Right ventricle myocardium inferior (tissue), 1 donor: ENCODE data around the gene SEPTIN11. TPM values are rescaled to one million over a fixed set of nuclear protein-coding genes. Genes with fewer than 3 reads are reported as not detected.
"Not testable (repeated sequence)": the region's sequence is repeated elsewhere in the genome, so short reads cannot be mapped to it uniquely, and the experiment has no call there.

Experiments
- ATAC-seq: fragments of 200-7000 bp; cut with Tn5 transposase; one replicate; pipeline ENCODE4 v1.9.1; 2020; ENCODE audit warnings: mild to moderate bottlenecking, moderate library complexity
- DNase-seq: peaks from one replicate; pipeline ENCODE4 v3.0.0; 2021; ENCODE audit errors: missing footprints
- intact Hi-C: fragments of 100-400 bp; cut with DNase I; formaldehyde crosslinking; loops from one replicate; pipeline ENCODE4 v1.11.0; 2022
- total RNA-seq: library from RNA; stranded (reverse); fragmentation: NEBNext Ultra II Directional; extraction: Animal tissue kit (Norgen Biotek cat#: 25700); gene quantifications from one replicate; pipeline ENCODE4 v1.2.1, GENCODE V29; 2021
- donor health status: DM: no; HTN: yes; CAD: no; lungs with severe emphysema.

SEPTIN11 gene
- total RNA-seq, 1 donor from 2014 or later = 32.9 TPM

DNA sequence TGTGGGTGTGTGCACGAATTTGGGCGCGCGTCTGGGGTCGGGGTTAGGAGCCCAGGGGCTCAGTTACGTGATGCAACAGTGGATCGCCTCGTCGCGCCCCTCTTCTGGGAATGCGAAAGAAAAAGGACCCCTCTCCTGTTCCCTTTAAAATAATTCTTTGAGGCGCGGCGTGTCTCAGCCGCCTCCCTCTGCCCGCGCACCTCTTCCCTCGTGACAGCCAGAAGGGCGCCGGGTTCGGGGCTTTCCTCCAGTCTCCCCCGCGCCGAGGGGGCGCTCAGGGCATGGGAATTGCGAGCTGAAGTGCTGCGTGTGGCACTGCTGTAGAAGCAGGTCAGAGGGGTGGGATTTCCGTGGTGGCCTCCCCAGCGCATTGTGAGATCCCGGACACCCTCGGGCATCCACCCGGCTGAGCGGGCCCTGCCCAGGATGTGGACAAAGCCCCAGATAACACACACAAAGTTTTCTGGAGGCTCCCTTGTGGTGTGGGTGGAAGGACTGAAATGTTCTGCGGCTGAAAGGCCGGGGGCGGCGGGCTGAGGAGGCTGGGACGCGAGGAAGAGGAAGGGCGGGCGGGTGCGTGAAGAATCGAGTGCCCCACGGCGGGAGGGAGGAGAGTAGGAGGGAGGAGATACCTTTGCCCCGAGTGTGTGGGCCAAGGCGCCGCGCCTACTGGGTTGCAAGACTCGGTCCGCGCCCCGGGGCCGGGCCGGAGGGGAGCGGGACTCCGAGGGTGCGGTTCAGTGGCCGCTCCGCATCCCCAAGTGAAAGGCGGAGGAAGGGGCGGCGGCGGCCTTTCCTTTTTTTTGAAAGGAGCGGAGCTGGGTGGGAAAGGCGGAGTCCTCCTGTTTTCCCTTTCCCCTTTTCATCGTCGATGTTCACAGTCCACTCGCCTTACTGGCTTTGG is 752 bp downstream of the SEPTIN11 start:
- intact Hi-C loops = loop anchor here (5.0 kb wide), 1 partner anchor 37 kb away; no protein-coding TSS in a partner anchor
- peak; percentile 77 for DNase-seq

DNA sequence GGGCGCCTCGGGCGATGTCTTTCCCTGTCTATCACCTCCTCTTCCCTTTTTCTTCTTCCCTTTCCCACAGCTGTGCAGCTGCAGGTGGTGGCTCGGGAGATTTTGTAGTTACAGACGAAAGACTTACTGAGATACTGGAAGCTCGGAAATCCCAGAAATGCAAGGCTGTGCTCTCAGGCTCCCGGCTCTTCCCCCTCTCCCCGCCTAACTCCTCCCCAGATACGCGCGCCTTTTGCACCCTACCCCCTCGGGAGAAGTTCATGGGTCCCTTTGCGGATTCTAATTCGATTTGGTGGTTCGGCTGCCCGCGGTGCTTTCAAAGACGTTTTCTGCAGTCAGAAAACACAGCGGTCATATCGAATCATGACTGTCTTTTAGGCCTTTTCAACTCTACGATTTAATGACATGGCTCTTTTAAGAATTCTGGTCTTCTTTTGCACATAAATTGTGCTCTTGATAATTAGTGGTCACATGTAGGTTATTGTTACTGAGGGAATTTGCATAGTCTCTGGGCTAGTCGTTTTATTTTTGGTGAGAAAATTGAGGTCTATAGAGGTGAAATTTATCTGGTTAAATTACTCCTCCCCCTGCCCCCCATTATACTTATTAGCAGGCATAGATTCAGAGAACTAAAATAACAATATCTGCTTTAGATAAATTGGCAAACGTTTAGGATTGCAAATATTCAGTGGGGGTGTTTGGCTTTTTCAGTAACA is 1.6 kb downstream of the SEPTIN11 start:
- ATAC-seq (no peak), DNase-seq (peak; percentile 57)
- intact Hi-C loops = loop anchor here (5.0 kb wide), 1 partner anchor 36 kb away; no protein-coding TSS in a partner anchor

More for the DNA sequence above, 752 bp downstream of the SEPTIN11 start:
- ATAC-seq = peak; percentile 17

DNA sequence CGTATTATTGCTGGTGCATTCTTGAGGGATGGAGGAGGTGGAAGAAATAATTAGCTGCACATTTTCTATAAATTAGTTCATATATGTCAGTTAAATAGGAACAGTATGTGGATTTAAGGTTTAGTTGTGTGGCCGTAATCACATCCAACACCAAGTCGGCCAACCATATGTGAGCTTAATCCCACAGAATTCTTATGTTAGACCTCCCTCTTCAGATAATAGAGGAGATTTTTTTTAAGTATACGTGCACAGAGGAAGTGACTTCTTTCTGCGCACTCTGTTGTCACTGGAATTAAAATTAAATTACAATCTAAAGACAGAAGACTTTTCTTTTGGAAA is 2.1 kb downstream of the SEPTIN11 start:
- intact Hi-C loops = loop anchor here (5.0 kb wide), 1 partner anchor 36 kb away; no protein-coding TSS in a partner anchor
- ATAC-seq (no peak), DNase-seq (no peak)

DNA sequence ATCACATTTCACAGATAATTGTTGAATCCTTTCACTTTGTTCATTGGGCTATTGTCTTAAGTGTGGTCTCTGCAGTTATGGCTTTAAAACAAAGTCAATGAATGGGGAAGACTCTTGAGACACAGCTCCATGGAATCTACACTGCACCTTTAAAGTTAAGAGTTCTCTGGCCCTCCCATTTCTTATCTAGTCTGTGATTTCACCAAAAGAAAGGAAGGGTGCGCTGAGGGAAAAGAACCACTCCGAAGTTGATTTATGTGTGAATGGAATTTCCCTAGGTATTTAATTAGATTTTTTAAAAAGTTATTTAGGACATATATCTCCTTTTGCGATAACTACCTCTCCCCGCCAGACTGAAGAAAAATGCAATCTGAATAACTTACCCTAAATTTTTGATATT is 2.5 kb downstream of the SEPTIN11 start:
- ATAC-seq (no peak), DNase-seq (no peak)
- intact Hi-C loops = loop anchor here (5.0 kb wide), 1 partner anchor 35 kb away; no protein-coding TSS in a partner anchor

DNA sequence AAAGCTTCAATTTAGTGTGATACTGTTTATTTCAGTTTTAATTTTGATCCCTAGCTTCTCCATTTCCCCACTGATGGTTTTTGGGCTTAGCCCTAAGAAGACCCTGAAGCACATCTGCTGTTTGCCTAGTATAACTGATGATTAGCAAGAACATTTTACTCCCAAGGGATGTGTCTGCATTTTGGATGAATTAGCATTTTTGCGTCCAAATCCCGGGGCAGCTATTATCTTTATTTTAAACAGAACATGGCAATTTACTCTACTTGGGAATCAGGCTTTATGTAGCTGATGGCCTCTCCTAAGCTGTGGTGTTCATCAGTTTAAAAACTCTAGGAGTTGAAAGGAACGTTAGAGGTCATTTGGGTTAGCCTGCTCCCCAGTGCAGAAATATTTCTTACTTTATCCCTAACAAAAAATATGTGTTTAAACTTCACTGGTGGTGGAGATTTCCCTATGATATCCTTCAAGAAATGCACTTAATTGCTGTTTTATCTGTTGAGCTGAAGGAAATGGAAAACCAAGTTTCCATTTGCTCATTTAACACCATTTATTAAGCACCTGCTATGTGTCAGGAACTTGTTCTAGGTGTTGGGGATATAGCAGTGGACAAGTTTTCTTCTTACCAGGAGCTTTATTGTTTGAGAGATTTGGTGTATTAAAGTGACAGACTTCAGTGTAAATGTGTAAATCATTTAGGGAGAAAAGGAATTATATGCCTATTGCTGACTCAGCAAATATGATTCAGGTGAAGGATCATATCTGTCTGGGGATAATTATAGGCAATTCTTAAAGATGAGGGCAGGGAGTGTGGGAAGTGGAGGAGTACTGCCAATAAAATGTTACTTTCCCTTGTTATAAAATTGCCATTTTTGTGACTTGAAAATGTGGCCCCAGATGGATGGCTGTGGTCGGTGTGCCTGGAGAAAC is 3.4 kb downstream of the SEPTIN11 start:
- intact Hi-C loops = loop anchor here (5.0 kb wide), 1 partner anchor 34 kb away; no protein-coding TSS in a partner anchor
- ATAC-seq (no peak), DNase-seq (no peak)

DNA sequence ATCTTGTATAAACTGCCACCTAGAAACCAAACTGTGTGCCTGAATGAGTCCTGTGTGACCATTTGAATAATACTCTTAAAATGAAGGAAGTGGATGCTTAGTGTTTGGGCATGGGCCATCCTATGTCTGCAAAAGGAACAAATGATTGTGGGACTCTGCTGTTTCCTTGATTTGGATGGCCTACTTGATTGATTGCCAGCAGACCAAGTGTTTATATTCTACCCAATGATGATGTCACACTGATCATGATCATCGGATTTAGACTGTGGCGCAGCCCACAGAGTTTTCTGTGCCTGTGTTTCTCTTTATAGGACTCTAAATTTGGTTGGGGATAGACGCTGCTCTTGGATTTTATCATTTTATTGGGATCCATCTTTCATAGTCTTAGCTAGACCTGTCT is 4.4 kb downstream of the SEPTIN11 start:
- intact Hi-C loops = loop anchor here (5.0 kb wide), 1 partner anchor 33 kb away; no protein-coding TSS in a partner anchor
- ATAC-seq = no peak
- DNase-seq = no peak

DNA sequence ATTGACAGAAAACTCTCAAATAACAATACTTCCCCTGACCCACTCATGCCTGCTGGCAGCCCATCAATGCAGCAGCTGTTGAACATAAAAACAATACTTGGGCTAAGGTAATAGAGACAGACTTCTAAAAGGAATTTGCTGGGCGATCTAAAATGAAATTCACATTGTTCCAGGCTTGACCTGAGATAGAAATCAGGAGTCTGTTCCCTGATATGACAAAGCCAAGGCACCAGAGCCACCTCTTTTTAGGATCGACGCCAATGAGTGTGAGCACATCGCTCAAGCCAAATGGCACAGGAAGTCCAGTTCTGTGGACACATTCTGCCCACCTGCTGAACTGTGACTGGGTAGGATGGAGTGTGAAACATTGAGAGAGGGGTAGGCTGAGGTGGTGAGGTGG is 4.9 kb downstream of the SEPTIN11 start:
- ATAC-seq (no peak), DNase-seq (no peak)
- intact Hi-C loops = loop anchor here (5.0 kb wide), 1 partner anchor 33 kb away; no protein-coding TSS in a partner anchor

DNA sequence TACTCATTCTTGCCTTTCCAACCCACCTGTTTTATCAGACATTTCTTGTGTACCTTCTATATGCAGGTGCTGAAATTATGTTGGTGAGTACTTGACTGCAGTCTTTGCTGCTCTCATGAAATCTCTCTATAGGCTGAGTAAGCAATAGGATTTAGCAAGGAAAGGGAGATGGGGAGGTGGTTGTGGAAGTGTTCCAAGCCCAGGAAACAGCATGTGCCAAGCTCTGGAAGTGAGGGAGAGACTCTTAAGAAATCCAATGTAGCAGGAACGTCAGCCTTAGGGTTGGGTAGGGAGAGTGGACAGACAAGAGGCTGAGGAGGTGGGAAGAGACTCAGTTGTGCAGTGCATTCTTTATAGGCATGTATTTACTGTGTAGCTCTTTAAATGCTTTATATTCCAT is 5.6 kb downstream of the SEPTIN11 start:
- ATAC-seq = peak; percentile 25
- DNase-seq = no peak
- intact Hi-C loops = no loop called here

DNA sequence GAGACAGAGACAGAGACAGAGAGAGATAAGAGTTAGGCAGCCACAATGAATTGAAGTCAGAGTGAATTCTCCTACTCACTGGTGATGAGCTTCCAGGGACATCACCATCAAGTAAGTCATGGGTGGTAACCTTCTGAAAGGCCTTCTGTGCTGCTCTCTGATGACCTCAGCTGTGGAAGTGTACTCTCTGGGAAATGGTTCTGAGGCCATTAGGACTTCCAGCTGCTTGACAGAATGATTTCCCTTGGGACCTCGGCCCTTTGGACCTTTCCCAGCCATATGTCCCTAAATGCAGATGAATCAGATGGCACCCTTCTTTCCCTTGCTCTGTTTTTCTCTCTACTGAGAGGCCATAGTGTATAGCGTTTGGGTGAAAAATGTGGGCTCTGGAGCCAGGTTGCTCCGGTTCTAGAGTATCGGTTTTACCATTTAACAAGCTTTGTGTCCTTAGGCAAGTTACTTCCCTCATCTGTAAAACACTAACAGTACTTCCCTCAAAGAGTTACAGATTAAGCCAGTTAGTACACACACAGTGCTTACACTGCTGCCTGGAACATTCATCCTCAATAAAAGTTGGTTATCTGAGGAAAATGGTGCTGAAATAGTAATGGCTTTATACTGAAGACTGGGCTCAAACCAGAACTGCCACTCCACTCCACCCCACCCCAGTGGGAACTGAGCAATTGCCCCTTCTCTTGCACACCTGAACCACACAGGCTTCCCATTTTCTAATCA is 7.6 kb downstream of the SEPTIN11 start:
- intact Hi-C loops = no loop called here
- ATAC-seq (peak; percentile 77), DNase-seq (no peak)

DNA sequence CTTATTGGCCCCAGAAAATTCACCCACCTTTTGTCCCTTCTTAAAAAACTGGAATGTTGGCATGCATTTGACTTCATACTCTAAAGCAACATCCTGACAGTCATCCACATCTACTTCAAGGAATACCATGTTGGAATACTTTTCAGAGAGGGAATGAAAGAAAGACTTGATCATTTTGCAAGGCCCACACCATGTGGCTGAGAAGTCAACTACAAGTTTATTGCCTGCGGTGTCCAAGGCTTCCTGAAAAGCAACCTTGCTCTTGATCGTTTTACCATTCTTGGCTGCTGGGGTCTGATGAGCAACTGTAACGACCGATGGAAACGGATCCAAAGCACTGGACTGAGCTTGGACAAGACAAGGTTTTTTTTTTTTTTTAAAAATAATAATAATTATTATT is 9.3 kb downstream of the SEPTIN11 start:
- no peak for ATAC-seq
- no peak for DNase-seq
- intact Hi-C loops = no loop called here

DNA sequence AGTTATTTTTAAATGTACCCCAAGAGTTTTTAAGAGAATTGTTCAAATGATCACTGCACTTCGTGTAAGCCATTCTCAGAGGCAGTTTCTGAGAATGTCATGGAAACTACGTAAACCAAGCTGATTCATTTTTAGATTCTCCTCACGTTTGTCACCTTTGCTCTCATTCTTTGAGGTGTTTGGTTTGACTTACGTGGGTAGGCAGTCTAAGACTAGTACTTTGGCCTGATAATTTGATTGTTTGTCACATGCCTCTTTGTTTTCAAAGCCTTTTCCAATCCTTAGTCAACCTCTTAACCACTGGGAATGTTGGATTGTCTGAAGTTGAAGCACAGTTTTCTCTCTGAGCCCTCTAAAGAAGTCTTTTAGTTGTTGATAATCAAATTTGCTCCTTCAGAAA is 10.5 kb downstream of the SEPTIN11 start:
- DNase-seq (no peak), ATAC-seq (no peak)
- intact Hi-C loops = no loop called here

DNA sequence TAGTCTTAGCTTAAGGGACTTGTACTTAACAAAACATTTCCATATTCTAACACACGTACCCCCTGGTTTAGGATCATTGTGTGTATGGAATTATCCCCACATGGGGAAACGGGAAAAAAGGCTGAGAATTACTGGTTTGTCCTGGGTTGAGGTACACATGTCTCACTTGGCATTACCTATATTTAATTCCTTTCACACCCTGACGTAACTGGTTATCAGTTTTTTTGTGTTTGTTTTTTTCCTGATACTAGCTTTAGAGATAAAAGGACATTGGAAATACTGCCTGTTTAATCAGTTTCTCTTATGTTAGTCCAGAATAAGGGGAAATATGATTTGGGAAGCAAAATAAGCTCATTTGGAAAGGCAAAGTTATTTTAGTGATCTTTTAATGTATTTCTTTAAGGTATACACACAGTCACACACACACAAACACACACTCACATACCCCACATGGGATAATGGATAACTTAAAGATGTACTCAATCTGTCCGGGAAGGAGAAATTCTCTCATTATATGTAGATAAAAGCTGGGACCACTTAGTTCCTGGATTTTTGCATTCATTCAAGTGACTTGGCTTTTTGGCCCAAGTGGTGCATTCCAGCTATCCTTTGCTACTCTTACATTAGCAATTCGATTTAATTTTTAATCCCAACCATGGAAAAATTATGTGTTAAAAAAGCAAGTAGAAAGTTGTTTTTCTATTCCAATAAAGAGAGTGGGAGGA is 13.0 kb downstream of the SEPTIN11 start:
- no peak for DNase-seq
- intact Hi-C loops = no loop called here
- no peak for ATAC-seq

DNA sequence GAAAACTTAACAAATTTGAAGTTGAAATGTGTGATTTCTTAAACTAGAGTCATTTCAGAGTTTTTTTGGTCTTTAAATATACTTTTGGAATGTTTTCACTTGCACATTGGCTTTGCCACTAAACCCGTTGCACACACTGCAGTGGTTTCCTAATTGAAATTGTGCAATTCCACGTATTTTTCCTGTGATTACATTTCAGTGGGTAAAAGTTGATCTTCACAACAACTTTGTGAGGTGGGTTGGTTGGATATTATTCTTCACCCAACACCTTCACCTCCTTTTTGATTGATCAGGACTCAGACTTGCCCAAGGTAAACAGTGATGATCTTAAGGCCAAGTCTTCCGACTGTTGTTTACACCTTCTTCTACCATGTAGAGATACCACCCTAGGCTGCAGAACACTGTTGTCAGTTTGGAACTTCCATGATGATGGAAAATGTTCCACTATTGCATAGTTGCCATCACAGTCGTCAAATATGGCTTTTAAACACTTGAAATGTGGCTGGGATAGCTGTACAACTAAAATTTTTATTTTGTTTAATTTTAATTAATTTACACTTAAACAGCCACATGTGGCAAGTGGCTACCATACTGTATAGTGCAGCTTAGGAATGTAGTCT is 13.7 kb downstream of the SEPTIN11 start:
- intact Hi-C loops = no loop called here
- ATAC-seq (peak; percentile 20), DNase-seq (no peak)

DNA sequence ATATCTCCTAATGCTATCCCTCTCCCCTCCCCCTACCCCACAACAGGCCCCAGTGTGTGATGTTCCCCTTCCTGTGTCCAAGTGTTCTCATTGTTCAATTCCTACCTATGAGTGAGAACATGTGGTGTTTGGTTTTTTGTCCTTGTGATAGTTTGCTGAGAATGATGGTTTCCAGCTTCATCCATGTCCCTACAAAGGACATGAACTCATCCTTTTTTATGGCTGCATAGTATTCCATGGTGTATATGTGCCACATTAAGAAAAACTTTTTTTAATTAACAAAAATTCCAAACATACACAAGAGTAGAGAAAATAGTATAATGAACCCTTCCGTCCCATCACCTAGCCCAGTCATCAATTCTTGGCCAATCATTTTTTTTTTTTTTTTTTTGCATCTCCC is 14.4 kb downstream of the SEPTIN11 start:
- DNase-seq, ATAC-seq, intact Hi-C loops: not testable (repeated sequence)

DNA sequence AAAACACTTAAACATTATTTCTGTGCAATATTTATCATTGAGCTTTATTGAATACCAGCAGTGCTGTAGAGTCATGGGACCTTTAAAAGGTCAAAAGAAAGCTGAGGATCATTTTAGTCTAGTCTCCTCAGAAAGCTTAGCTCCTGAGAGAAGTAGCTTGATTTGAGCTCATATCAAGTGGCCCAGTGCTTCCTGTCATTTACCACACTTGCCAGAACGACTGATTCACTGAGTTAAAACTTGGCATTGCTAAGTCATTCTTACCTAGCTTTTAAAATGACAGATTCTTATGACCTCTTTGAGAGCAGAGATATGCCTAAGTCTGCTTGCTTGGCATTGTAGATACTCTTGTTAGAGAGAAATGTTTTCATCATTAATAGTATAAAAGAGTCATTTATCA is 15.2 kb downstream of the SEPTIN11 start:
- DNase-seq (no peak), ATAC-seq (no peak)

DNA sequence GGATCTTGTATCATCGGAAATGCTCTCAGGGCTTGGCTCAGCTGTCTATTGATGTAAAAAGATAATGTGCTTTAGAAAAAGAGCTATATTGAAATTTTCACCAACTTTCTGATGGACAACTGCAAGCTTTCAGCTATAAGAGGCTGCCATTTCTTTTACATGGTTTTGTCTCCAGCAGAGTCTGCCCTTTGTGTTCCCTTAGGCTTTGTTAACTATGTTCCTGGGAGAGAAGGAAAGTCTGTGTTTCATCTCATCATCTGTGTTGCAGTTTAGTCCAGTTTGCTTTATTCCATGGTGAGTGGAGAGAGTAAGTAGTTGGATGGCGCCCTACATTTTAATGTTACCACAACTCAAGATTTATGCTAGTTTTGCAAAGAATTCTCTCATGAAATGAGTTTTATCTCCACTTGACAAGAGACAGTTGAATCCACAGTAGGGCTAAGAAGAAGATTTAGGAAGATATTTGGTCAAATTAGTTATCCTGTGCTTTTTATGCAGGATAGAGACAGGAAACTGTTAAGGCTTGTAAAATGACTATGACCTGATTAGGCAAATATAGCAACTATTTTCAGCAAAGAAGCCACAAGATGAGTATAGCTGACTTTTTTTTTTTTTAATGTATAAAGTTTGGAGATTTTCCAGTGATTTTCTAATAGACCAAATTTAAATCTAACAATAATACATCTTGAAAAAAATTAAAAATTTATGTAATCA is 16.5 kb downstream of the SEPTIN11 start:
- intact Hi-C loops = no loop called here
- ATAC-seq = no peak
- no peak for DNase-seq

More for the DNA sequence above, 15.2 kb downstream of the SEPTIN11 start:
- intact Hi-C loops = no loop called here
